Liver (tissue), 9 donors: Measurements from ENCODE around the gene GNB5. TPM values are rescaled to one million over a fixed set of nuclear protein-coding genes. Genes with fewer than 3 reads are reported as not detected.
"Not testable (repeated sequence)": the region's sequence is repeated elsewhere in the genome, so short reads cannot be mapped to it uniquely, and the experiment has no call there.

Experiments
- DNase-seq: peaks from one replicate; pipeline ENCODE4 v3.0.0-alpha.2; 2017; ENCODE audit warnings: low spot score
- H3K27ac ChIP-seq, 2 donors: one replicate each; pipeline ENCODE4 v1.7.0; 2013; ENCODE audit warnings: inconsistent platforms in 2 of 2, low read length in 2 of 2, control low read depth in 1 of 2, low read depth in 1 of 2, mild to moderate bottlenecking in 1 of 2
- H3K27me3 ChIP-seq, 4 donors: one replicate each; pipeline versions ENCODE4 v1.6.1 to v1.7.0; 2013; ENCODE audit warnings: low read length in 3 of 4, inconsistent platforms in 1 of 4, mild to moderate bottlenecking in 1 of 4, moderate library complexity in 1 of 4; ENCODE audit not compliant: control insufficient read depth in 4 of 4, insufficient read depth in 4 of 4
- H3K36me3 ChIP-seq, 4 donors: one replicate each; pipeline versions ENCODE4 v1.6.1 to v1.7.0; 2013; ENCODE audit warnings: low read length in 3 of 4, mild to moderate bottlenecking in 3 of 4, low read depth in 1 of 4, moderate library complexity in 1 of 4; ENCODE audit not compliant: control insufficient read depth in 4 of 4, insufficient read depth in 3 of 4
- H3K4me1 ChIP-seq, 4 donors: one replicate each; pipeline versions ENCODE4 v1.6.1 to v1.7.0; 2013; ENCODE audit warnings: low read length in 3 of 4, mild to moderate bottlenecking in 3 of 4, moderate library complexity in 1 of 4; ENCODE audit not compliant: control insufficient read depth in 4 of 4, insufficient read depth in 4 of 4
- H3K4me3 ChIP-seq, 3 donors: one replicate each; pipeline versions ENCODE4 v1.6.1 to v1.7.0; 2013; ENCODE audit warnings: low read length in 3 of 3, control low read depth in 1 of 3, low read depth in 1 of 3, mild to moderate bottlenecking in 1 of 3
- H3K9ac ChIP-seq, 2 donors: one replicate each; pipeline ENCODE4 v1.7.0; 2013; ENCODE audit warnings: low read length in 2 of 2, mild to moderate bottlenecking in 2 of 2, moderate library complexity in 2 of 2, control low read depth in 1 of 2, low read depth in 1 of 2
- H3K9me3 ChIP-seq, 4 donors: one replicate each; pipeline versions ENCODE4 v1.6.1 to v1.7.0; 2013; ENCODE audit warnings: low read length in 3 of 4; ENCODE audit not compliant: control insufficient read depth in 4 of 4
- CTCF ChIP-seq: fragments of 150-350 bp; IDR thresholded peaks from 2 replicates; pipeline ENCODE4 v1.5.1; 2017; ENCODE audit warnings: improper control_type of control experiment, low read depth, low read length; ENCODE audit not compliant: missing input control
- EGR1 ChIP-seq, 2 donors: IDR thresholded peaks; 2 replicates each; pipeline ENCODE4 v1.6.1; 2016 to 2018; ENCODE audit warnings: antibody characterized with exemption in 2 of 2, low read depth in 2 of 2
- FOXA1 ChIP-seq: IDR thresholded peaks from 2 replicates; pipeline ENCODE4 v1.6.1; 2016; ENCODE audit warnings: antibody characterized with exemption
- FOXA2 ChIP-seq: IDR thresholded peaks from 2 replicates; pipeline ENCODE4 v1.6.1; 2016; ENCODE audit warnings: antibody characterized with exemption
- GABPA ChIP-seq, 2 donors: IDR thresholded peaks in 1 of 2; conservative IDR thresholded peaks in 1 of 2; 2 replicates each; pipeline ENCODE4 v1.6.1; 2016; ENCODE audit warnings: antibody characterized with exemption in 2 of 2, mild to moderate bottlenecking in 1 of 2, moderate library complexity in 1 of 2
- HNF4A ChIP-seq, 2 donors: conservative IDR thresholded peaks; 2 replicates each; pipeline ENCODE4 v1.6.1; 2016; ENCODE audit warnings: antibody characterized with exemption in 2 of 2, mild to moderate bottlenecking in 2 of 2
- JUND ChIP-seq, 2 donors: IDR thresholded peaks; 2 replicates each; pipeline ENCODE4 v1.6.1; 2016; ENCODE audit warnings: antibody characterized with exemption in 2 of 2
- MAX ChIP-seq: IDR thresholded peaks from 2 replicates; pipeline ENCODE4 v1.6.1; 2016; ENCODE audit warnings: antibody characterized with exemption
- NR2F2 ChIP-seq: IDR thresholded peaks from 2 replicates; pipeline ENCODE4 v1.6.1; 2016; ENCODE audit warnings: antibody characterized with exemption
- RAD21 ChIP-seq, 2 donors: IDR thresholded peaks; 2 replicates each; pipeline ENCODE4 v1.6.1; 2016; ENCODE audit warnings: antibody characterized with exemption in 2 of 2, mild to moderate bottlenecking in 2 of 2
- REST ChIP-seq: IDR thresholded peaks from 2 replicates; pipeline ENCODE4 v1.6.1; 2016; ENCODE audit warnings: antibody characterized with exemption, mild to moderate bottlenecking
- RXRA ChIP-seq, 2 donors: IDR thresholded peaks; 2 replicates each; pipeline ENCODE4 v1.6.1; 2017 to 2018; ENCODE audit warnings: antibody characterized with exemption in 2 of 2, mild to moderate bottlenecking in 1 of 2
- SP1 ChIP-seq: IDR thresholded peaks from 2 replicates; pipeline ENCODE4 v1.6.1; 2018; ENCODE audit warnings: antibody characterized with exemption, mild to moderate bottlenecking
- TAF1 ChIP-seq: conservative IDR thresholded peaks from 2 replicates; pipeline ENCODE4 v1.6.1; 2016; ENCODE audit warnings: antibody characterized with exemption, mild to moderate bottlenecking
- ZBTB33 ChIP-seq: IDR thresholded peaks from 2 replicates; pipeline ENCODE4 v1.6.1; 2016; ENCODE audit warnings: antibody characterized with exemption
- WGBS: extraction: QIAGEN DNeasy Blood & Tissue Kit; methylation state at CpG from one replicate; pipeline ENCODE4 v1.1.7; 2013; 5-methylcytosine and 5-hydroxymethylcytosine counted together
- polyA plus RNA-seq, 2 donors: library from polyadenylated mRNA; stranded (reverse) in 1 of 2; unstranded in 1 of 2; fragments of 200-250 nt in 1 of 2; fragments of >200 nt in 1 of 2; fragmentation: Nextera tagmentation in 1 of 2; extraction: Ambion mirVana in 1 of 2; gene quantifications; one replicate each; pipeline versions ENCODE4 v1.2.1 to v1.2.3, GENCODE V29; 2013 to 2015
- total RNA-seq, 2 donors: library from RNA; depleted of rRNA; stranded (reverse); fragments of >200 nt; gene quantifications; one replicate each; pipeline ENCODE4 v1.2.3, GENCODE V29; 2014
- donor health status: healthy.
- donor health status: healthy.
- donor health status: healthy.
- donor health status: healthy.
- donor health status: healthy.

GNB5 gene
- total and polyA plus RNA-seq, 4 donors = 13.7 to 19.2 (median 15.7) TPM

GRCh38 chr15:52171386-52171785, 19.8 kb downstream of the GNB5 start:
- H3K27me3 ChIP-seq = no peaks in the 10 kb centered on the region
- H3K4me3 ChIP-seq = no peak overlapping the region
- no peak for DNase-seq
- no peak overlapping the region for H3K9ac ChIP-seq
- no peaks in the 10 kb centered on the region for H3K9me3 ChIP-seq
- TF ChIP-seq REST (no peak), TAF1 (no peak), GABPA (IDR thresholded peaks at IDR 0.05 in 1 of 2, conservative IDR thresholded peaks at IDR 0.05 in 1 of 2) (no peak), NR2F2 (no peak), EGR1 (IDR thresholded peaks at IDR 0.05; ENCODE audit: low read depth in 2 of 2) (no peak), CTCF (no peak), JUND (IDR thresholded peaks at IDR 0.05) (no peak), HNF4A (conservative IDR thresholded peaks at IDR 0.05) (no peak), ZBTB33 (no peak), MAX (no peak), FOXA1 (no peak), SP1 (no peak), FOXA2 (no peak), RAD21 (IDR thresholded peaks at IDR 0.05) (no peak), RXRA (IDR thresholded peaks at IDR 0.05) (no peak)
- no peak overlapping the region for H3K27ac ChIP-seq
- no peaks in the 10 kb centered on the region for H3K36me3 ChIP-seq
- WGBS = 65% methylated on average over 4 of the region's 4 CpGs
- H3K4me1 ChIP-seq = no peaks in the 10 kb centered on the region

- not testable (repeated sequence) for DNase-seq, H3K9ac ChIP-seq
- WGBS = 97% methylated on average over 3 of the region's 3 CpGs
These were observed 21.0 kb downstream of the GNB5 start for GRCh38 chr15:52170199-52170598.

GRCh38 chr15:52165494-52166131, 25.6 kb downstream of the GNB5 start:
- H3K27ac ChIP-seq, H3K9ac ChIP-seq, H3K9me3 ChIP-seq, H3K4me3 ChIP-seq, DNase-seq, H3K27me3 ChIP-seq, H3K36me3 ChIP-seq, H3K4me1 ChIP-seq: not testable (repeated sequence)
- WGBS = 92% methylated on average over 5 of the region's 5 CpGs

More at GRCh38 chr15:52170199-52170598, 21.0 kb downstream of the GNB5 start:
- not testable (repeated sequence) for H3K4me1 ChIP-seq, H3K9me3 ChIP-seq, H3K27ac ChIP-seq, H3K4me3 ChIP-seq, H3K36me3 ChIP-seq, H3K27me3 ChIP-seq
